ENCODE data around the gene DLGAP1.

Gene DLGAP1

DNA sequence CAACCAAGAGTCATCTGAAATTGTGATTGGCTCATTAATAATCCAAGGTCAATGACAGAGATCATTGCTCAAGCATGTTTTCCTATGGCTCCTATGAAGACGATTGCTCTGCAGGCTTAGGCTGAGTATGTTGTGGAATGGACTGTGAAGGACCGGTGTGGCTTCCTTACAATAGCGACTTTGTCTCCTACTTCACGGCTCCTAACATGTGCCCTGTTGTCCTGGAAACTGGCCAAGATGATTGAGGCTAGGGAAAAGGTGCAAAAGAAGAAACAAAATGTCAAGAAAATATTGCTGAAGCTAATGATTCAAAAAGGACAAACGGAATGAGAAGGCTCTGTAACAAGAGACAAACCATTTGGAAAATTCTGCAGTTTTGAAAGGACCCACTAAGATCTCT, 24.3 kb downstream of the DLGAP1 start:
- no peaks in the 10 kb centered on the region for H3K9me3 ChIP-seq (ENCODE audit: severe bottlenecking)
- DNase-seq, result no peak
- no peak overlapping the region for H3K27ac ChIP-seq
- no peak overlapping the region for H3K4me3 ChIP-seq (ENCODE audit: low read depth, low read length)
- TF ChIP-seq, protein P1, sequence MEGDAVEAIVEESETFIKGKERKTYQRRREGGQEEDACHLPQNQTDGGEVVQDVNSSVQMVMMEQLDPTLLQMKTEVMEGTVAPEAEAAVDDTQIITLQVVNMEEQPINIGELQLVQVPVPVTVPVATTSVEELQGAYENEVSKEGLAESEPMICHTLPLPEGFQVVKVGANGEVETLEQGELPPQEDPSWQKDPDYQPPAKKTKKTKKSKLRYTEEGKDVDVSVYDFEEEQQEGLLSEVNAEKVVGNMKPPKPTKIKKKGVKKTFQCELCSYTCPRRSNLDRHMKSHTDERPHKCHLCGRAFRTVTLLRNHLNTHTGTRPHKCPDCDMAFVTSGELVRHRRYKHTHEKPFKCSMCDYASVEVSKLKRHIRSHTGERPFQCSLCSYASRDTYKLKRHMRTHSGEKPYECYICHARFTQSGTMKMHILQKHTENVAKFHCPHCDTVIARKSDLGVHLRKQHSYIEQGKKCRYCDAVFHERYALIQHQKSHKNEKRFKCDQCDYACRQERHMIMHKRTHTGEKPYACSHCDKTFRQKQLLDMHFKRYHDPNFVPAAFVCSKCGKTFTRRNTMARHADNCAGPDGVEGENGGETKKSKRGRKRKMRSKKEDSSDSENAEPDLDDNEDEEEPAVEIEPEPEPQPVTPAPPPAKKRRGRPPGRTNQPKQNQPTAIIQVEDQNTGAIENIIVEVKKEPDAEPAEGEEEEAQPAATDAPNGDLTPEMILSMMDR (IDR thresholded peaks at IDR 0.05; ENCODE audit: low read depth, low read length), result no peak
- peaks cover 47% of the 10 kb centered on the region for H3K27me3 ChIP-seq (ENCODE audit: insufficient read depth, low read depth, severe bottlenecking)
- H3K36me3 ChIP-seq, result no peaks in the 10 kb centered on the region

DNA sequence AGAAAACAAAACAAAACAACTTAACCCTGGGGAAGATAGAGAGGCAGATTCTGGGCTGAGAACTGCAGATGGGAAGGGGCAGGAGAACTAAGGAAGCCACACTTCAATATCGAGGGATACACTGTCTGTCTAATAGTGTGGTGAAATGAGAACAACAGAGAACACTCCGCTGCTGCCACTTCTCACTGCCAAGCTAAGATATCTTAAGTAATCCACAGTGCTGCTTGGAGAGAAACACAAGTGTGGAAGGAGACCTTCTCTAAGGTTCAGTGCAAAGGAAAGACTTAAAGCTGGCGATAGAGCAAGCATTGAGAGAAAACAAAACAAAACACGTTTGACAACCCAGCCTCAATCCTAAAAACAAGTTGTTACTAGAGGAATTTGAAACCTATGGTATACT, 37.4 kb downstream of the DLGAP1 start:
- no peak for DNase-seq
- H3K36me3 ChIP-seq, result no peaks in the 10 kb centered on the region
- TF ChIP-seq, protein P1 (IDR thresholded peaks at IDR 0.05; ENCODE audit: low read depth, low read length), result no peak

DNA sequence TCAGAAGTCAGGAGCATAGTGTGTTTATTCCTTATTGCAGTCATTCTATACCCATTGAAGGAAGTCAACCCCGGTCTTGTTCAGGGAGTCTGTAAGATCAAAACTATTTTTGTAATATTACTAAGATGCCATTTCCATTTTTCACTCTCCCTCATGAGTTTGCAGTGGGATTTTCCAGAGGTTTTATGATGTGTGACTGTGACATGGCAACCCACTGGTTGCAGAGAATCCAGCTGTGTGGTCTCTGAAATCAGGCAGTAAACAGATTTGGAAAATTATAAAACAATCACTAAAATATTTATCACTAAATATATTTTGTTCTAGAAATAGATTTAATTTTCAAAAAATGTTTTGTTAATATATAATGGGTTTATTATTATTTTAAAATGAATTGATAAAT, 38.1 kb downstream of the DLGAP1 start:
- DNase-seq, result no peak
- Histone ChIP-seq H3K36me3 (no peaks in the 10 kb centered on the region), H3K4me3 (ENCODE audit: low read depth, low read length) (no peak overlapping the region), H3K9me3 (ENCODE audit: severe bottlenecking) (no peaks in the 10 kb centered on the region), H3K27me3 (ENCODE audit: insufficient read depth, low read depth, severe bottlenecking) (peaks cover 28% of the 10 kb centered on the region), H3K27ac (no peak overlapping the region)
- TF ChIP-seq, protein P1 (IDR thresholded peaks at IDR 0.05; ENCODE audit: low read depth, low read length), result no peak

More for the DNA sequence above, 37.4 kb downstream of the DLGAP1 start:
- H3K27ac ChIP-seq, result no peak overlapping the region
- no peaks in the 10 kb centered on the region for H3K9me3 ChIP-seq (ENCODE audit: severe bottlenecking)
- no peak overlapping the region for H3K4me3 ChIP-seq (ENCODE audit: low read depth, low read length)
- peaks cover 26% of the 10 kb centered on the region for H3K27me3 ChIP-seq (ENCODE audit: insufficient read depth, low read depth, severe bottlenecking)

DNA sequence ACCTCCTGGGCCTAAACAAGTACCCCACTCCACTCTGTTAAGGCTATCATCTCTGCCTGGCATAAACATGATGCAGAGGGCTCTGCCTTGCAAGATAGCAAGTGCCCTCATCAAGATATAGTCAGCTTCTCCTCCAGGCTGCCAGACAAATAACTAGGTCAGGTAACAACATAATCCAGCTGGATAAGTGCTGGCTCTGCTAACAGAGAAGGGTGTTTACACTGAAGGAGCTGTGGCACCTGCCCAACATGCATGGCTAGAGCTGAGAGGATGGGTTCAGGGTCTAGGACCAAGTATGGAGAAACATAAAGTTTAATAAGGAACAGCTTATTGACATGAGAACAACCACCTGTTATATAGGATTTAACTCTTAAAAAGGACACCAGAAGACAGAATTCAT, 42.8 kb downstream of the DLGAP1 start:
- H3K27me3 ChIP-seq (ENCODE audit: insufficient read depth, low read depth, severe bottlenecking), result peaks cover 40% of the 10 kb centered on the region
- DNase-seq, result no peak
- no peak overlapping the region for H3K4me3 ChIP-seq (ENCODE audit: low read depth, low read length)
- no peak overlapping the region for H3K27ac ChIP-seq
- no peaks in the 10 kb centered on the region for H3K36me3 ChIP-seq
- TF ChIP-seq, protein P1 (IDR thresholded peaks at IDR 0.05; ENCODE audit: low read depth, low read length), result no peak
- no peaks in the 10 kb centered on the region for H3K9me3 ChIP-seq (ENCODE audit: severe bottlenecking)

DNA sequence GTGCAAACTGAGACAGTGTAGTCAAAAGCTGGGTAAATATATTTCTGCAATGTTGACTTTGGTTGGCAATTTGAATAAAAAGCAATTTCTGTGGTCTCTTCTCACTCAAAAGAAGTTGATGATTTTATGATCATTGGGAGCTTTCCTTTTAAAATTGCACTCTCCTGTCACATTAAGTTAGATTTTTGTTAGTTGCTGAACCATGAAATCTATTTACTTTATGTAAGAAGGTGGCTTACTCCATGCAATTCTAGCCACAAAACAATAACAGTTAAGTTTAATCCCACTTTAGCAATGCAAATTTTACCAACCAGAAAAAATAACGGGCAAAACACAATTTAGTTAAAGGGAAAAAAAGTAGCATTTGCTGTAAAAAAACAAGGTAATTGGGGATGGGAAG, 48.3 kb downstream of the DLGAP1 start:
- H3K9me3 ChIP-seq (ENCODE audit: severe bottlenecking), result no peaks in the 10 kb centered on the region
- H3K27ac ChIP-seq, result no peak overlapping the region
- TF ChIP-seq, protein P1 (IDR thresholded peaks at IDR 0.05; ENCODE audit: low read depth, low read length), result no peak
- peaks cover 47% of the 10 kb centered on the region for H3K27me3 ChIP-seq (ENCODE audit: insufficient read depth, low read depth, severe bottlenecking)
- no peaks in the 10 kb centered on the region for H3K36me3 ChIP-seq
- no peak overlapping the region for H3K4me3 ChIP-seq (ENCODE audit: low read depth, low read length)
- DNase-seq, result no peak

DNA sequence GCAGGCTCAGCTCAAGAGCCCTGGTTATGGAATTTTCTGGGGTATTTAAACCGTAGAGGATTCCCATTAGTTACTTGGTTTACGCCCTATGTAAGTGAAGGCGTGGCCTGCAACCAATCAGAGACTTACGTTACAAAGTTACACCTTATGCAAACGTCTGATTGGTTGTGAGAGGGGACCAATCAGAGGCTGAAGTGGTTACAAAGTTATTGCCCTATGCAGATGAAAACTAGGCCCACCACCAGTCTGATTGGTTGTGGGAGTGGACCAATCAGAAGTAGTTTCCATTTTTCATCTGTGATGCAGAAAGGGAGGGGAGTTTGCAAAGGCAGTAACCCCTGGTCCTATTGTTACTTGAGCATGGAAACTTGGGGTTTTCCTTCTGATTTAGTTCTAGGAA, 49.1 kb downstream of the DLGAP1 start:
- TF ChIP-seq, protein P1 (IDR thresholded peaks at IDR 0.05; ENCODE audit: low read depth, low read length), result no peak
- Histone ChIP-seq H3K4me3 (ENCODE audit: low read depth, low read length) (no peak overlapping the region), H3K27ac (no peak overlapping the region), H3K36me3 (no peaks in the 10 kb centered on the region), H3K9me3 (ENCODE audit: severe bottlenecking) (no peaks in the 10 kb centered on the region), H3K27me3 (ENCODE audit: insufficient read depth, low read depth, severe bottlenecking) (peaks cover 43% of the 10 kb centered on the region)
- DNase-seq, result no peak

All from WERI-Rb-1 (cell line).